GM21576 (cell line): ENCODE data around the gene FGF12.

Experiments
- ATAC-seq: cut with Tn5 transposase; IDR thresholded peaks from one replicate; pipeline ENCODE4 v1.9.1; 2021; ENCODE audit warnings: mild to moderate bottlenecking, moderate library complexity; ENCODE audit not compliant: unreplicated experiment

Gene FGF12

GRCh38 chr3:192212335-192212734, 515.0 kb downstream of the FGF12 start:
- no peak for ATAC-seq

GRCh38 chr3:192207651-192208050, 519.7 kb downstream of the FGF12 start:
- no peak for ATAC-seq

GRCh38 chr3:192207239-192207638, 520.1 kb downstream of the FGF12 start:
- no peak for ATAC-seq

- no peak for ATAC-seq
Measured at GRCh38 chr3:192194085-192194484, 533.3 kb downstream of the FGF12 start.

GRCh38 chr3:192188218-192188835, 539.0 kb downstream of the FGF12 start:
- peak; percentile 96 for ATAC-seq

- ATAC-seq, result no peak
Measured at GRCh38 chr3:192187485-192188051, 539.8 kb downstream of the FGF12 start.

GRCh38 chr3:192186498-192186897, 540.8 kb downstream of the FGF12 start:
- no peak for ATAC-seq

- no peak for ATAC-seq
Measured at GRCh38 chr3:192186045-192186444, 541.3 kb downstream of the FGF12 start.

GRCh38 chr3:192183109-192183508, 544.2 kb downstream of the FGF12 start:
- ATAC-seq, result no peak

GRCh38 chr3:192181151-192181550, 546.2 kb downstream of the FGF12 start:
- no peak for ATAC-seq

GRCh38 chr3:192177383-192177782, 550.0 kb downstream of the FGF12 start:
- ATAC-seq, result no peak

- no peak for ATAC-seq
Measured at GRCh38 chr3:192174283-192174682, 553.1 kb downstream of the FGF12 start.

GRCh38 chr3:192171213-192171612, 556.1 kb downstream of the FGF12 start:
- ATAC-seq, result no peak

GRCh38 chr3:192170659-192171058, 556.7 kb downstream of the FGF12 start:
- no peak for ATAC-seq

- ATAC-seq, result no peak
Measured at GRCh38 chr3:192170031-192170430, 557.3 kb downstream of the FGF12 start.

- ATAC-seq, result no peak
Measured at GRCh38 chr3:192169332-192169915, 557.9 kb downstream of the FGF12 start.

GRCh38 chr3:192168202-192168601, 559.1 kb downstream of the FGF12 start:
- no peak for ATAC-seq

- ATAC-seq, result no peak
Measured at GRCh38 chr3:192165552-192165951, 561.8 kb downstream of the FGF12 start.

- no peak for ATAC-seq
Measured at GRCh38 chr3:192161661-192162060, 565.7 kb downstream of the FGF12 start.

- no peak for ATAC-seq
Measured at GRCh38 chr3:192156382-192156781, 571.0 kb downstream of the FGF12 start.

- ATAC-seq, result no peak
Measured at GRCh38 chr3:192155194-192155593, 572.1 kb downstream of the FGF12 start.

GRCh38 chr3:192133271-192133670, 594.1 kb downstream of the FGF12 start:
- ATAC-seq, result no peak
